AG04449 (cell line): ENCODE data around the gene VGLL4.
A peak's percentile ranks its signal among the peaks of the same experiment; 100 is the strongest.
"Not testable (repeated sequence)": the region's sequence is repeated elsewhere in the genome, so short reads cannot be mapped to it uniquely, and the experiment has no call there.

Experiments used
- CTCF ChIA-PET: fragments of 350-600 bp; formaldehyde crosslinking; extraction: SDS; loops from one replicate; lab custom pipeline; 2021; ENCODE audit warnings: antibody characterized with exemption; lab: Yijun Ruan, JAX
- POLR2A ChIA-PET: fragments of 400-600, 350-600 bp; formaldehyde crosslinking; extraction: SDS; loops from one replicate; lab custom pipeline; 2020; ENCODE audit warnings: antibody characterized with exemption, inconsistent platforms; lab: Yijun Ruan, JAX
- DNase-seq: peaks from one replicate; pipeline ENCODE4 v3.0.0-alpha.2; 2010; ENCODE audit warnings: low read depth, low spot score
- H3K4me3 ChIP-seq: 2 replicates; pipeline ENCODE4 v1.5.1; 2011; ENCODE audit warnings: low read depth, mild to moderate bottlenecking, control low read depth, low read length
- TF ChIP-seq, protein P1 (sequence below): IDR thresholded peaks from one replicate; pipeline ENCODE4 v1.5.1; 2011; ENCODE audit warnings: mild to moderate bottlenecking, moderate library complexity, low read length, control low read depth, inconsistent platforms; ENCODE audit not compliant: insufficient read depth; ENCODE audit errors: missing control alignments

Gene VGLL4

DNA sequence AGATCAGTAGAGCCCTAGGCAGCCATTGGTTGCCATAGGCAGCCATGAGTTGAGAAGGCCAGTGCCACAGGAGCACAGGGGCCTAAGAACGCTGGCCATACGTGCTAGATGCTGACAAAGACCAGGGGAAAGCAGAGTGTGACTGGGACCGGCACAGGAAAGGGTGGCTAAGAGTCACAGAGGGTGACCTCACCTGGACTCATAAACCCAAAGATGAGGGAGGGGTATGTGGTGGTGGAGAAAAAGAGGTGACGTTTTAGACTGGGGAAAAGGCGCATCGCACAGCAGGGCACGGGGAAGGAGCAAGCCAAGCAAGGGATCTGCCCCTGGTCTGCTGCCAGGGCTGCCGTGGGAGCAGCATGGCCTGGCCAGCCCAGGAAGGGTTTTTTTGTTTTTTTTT, 122.5 kb downstream of the VGLL4 start:
- DNase-seq: no peak
- ChIA-PET CTCF (no interaction called here), POLR2A (no interaction called here)
- TF ChIP-seq, protein P1, sequence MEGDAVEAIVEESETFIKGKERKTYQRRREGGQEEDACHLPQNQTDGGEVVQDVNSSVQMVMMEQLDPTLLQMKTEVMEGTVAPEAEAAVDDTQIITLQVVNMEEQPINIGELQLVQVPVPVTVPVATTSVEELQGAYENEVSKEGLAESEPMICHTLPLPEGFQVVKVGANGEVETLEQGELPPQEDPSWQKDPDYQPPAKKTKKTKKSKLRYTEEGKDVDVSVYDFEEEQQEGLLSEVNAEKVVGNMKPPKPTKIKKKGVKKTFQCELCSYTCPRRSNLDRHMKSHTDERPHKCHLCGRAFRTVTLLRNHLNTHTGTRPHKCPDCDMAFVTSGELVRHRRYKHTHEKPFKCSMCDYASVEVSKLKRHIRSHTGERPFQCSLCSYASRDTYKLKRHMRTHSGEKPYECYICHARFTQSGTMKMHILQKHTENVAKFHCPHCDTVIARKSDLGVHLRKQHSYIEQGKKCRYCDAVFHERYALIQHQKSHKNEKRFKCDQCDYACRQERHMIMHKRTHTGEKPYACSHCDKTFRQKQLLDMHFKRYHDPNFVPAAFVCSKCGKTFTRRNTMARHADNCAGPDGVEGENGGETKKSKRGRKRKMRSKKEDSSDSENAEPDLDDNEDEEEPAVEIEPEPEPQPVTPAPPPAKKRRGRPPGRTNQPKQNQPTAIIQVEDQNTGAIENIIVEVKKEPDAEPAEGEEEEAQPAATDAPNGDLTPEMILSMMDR: no peak
- H3K4me3 ChIP-seq: no peak overlapping the region

GRCh38 chr3:11517601-11518000, 126.1 kb downstream of the VGLL4 start:
- no peak for DNase-seq
- ChIA-PET CTCF (no interaction called here), POLR2A (interaction anchor here (1.1 kb wide), 1 partner anchor 8 kb away, joined by 5 read pairs; no protein-coding TSS in a partner anchor)
- TF ChIP-seq, protein P1: no peak
- no peak overlapping the region for H3K4me3 ChIP-seq

DNA sequence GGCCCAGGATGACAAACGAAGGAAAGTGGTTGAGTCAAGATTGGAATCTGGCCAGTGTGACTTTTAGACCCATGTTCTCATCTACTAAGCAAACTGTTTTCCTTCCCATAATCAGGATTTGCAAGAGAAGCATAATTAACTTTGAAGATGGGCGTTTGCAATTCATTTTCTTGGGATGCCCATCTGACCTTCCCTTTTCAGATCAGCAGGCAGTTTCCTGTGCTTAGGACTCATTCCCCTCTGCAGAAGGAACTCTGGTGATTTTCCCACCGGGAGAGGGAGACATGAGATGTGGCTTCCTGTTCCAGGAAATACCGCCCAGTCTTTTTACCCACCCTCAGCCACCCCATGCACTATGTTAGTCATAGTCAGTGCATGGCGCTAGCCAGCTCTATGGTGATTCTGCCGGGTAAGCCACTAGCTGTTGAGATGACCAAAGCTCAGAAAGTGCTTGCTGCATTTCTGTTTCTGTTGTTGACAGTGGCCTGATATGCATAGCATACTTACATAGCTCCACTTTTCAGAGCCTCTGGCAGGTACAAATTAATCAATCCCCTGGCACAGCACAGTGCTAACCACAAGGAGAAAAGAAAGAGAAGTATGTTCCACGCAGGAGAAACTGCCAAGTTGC, 129.4 kb downstream of the VGLL4 start:
- TF ChIP-seq, protein P1: no peak
- ChIA-PET CTCF (interaction anchor here (1.0 to 2.1 kb wide), 5 partner anchors 8 to 312 kb away, joined by 3 to 5 read pairs (median 3); no protein-coding TSS in a partner anchor), POLR2A (interaction anchor here (0.7 to 1.0 kb wide), 3 partner anchors 19 to 124 kb away, joined by 3 read pairs; no protein-coding TSS in a partner anchor)
- DNase-seq: peak; percentile 73
- no peak overlapping the region for H3K4me3 ChIP-seq

DNA sequence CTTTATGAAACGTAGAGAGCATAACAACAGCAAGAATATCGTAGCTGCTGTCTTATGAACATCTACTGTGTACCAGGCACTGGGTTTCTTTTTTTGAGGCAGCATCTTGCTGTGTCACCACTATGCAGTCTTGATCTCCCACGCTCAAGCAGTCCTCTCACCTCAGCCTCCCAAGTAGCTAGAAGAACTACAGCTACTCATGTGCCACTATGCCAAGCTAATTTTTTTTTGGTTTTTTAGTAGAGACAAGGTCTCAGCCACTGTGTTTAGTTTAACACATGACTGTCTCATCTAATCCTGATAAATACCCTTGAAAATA, 129.9 kb downstream of the VGLL4 start:
- CTCF ChIA-PET: interaction anchor here (1.0 to 2.1 kb wide), 3 partner anchors 9 to 313 kb away, joined by 3 to 5 read pairs (median 3); no protein-coding TSS in a partner anchor
- H3K4me3 ChIP-seq: no peak overlapping the region
- TF ChIP-seq, protein P1: no peak
- no peak for DNase-seq
- POLR2A ChIA-PET: interaction anchor here (0.6 to 1.0 kb wide), 2 partner anchors 44 to 87 kb away, joined by 3 read pairs; no protein-coding TSS in a partner anchor

DNA sequence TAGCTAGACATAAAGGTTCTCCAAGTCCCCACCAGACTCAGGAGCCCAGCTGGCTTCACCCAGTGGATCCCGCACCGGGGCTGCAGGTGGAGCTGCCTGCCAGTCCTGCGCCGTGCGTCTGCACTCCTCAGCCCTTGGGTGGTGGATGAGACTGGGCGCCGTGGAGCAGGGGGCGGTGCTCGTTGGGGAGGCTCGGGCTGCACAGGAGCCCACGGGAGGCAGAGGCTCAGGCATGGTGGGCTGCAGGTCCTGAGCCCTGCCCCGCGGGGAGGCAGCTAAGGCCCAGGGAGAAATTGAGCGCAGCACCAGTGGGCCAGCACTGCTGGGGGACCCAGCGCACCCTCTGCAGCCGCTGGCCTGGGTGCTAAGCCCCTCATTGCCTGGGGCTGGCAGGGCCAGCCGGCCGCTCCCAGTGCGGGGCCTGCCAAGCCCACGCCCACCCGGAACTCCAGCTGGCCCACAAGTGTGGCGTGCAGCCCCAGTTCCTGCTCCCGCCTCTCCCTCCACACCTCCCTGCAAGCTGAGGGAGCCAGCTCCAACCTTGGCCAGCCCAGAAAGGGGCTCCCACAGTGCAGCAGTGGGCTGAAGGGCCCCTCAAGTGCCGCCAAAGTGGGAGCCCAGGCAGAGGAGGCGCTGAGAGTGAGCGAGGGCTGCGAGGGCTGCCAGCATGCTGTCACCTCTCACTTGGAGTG, 130.4 kb downstream of the VGLL4 start:
- DNase-seq, H3K4me3 ChIP-seq: not testable (repeated sequence)
- ChIA-PET CTCF (interaction anchor here (1.0 to 2.1 kb wide), 3 partner anchors 9 to 313 kb away, joined by 3 to 5 read pairs (median 3); no protein-coding TSS in a partner anchor), POLR2A (interaction anchor here (0.6 to 1.0 kb wide), 2 partner anchors 44 to 87 kb away, joined by 3 read pairs; no protein-coding TSS in a partner anchor)

DNA sequence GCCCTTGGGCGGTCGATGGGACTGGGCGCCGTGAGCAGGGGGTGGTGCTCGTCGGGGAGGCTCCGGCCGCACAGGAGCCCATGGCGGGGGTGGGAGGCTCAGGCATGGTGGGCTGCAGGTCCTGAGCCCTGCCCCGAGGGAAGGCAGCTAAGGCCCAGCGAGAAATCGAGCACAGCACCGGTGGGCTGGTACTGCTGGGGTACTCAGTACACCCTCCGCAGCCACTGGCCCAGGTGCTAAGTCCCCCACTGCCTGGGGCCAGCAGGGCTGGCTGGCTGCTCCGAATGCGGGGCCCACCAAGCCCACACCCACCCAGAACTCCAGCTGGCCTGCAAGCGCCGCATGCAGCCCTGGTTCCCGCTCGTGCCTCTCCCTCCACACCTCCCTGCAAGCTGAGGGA, 132.1 kb downstream of the VGLL4 start:
- DNase-seq, POLR2A ChIA-PET, CTCF ChIA-PET, H3K4me3 ChIP-seq: not testable (repeated sequence)

GRCh38 chr3:11510356-11510755, 133.4 kb downstream of the VGLL4 start:
- CTCF ChIA-PET: interaction anchor here (2.2 kb wide), 1 partner anchor 131 kb away, joined by 10 read pairs; no protein-coding TSS in a partner anchor

More at GRCh38 chr3:11510356-11510755, 133.4 kb downstream of the VGLL4 start:
- TF ChIP-seq, protein P1: no peak
- no peak overlapping the region for H3K4me3 ChIP-seq
- no peak for DNase-seq
- POLR2A ChIA-PET: no interaction called here
